ENCODE results near the gene GJC3.
"Not testable (repeated sequence)": the region's sequence is repeated elsewhere in the genome, so short reads cannot be mapped to it uniquely, and the experiment has no call there.

The GJC3 gene

GRCh38 chr7:99928188-99928587, 1.2 kb downstream of the GJC3 start:
- DNase-seq: no peak

GRCh38 chr7:99927536-99927935, 1.9 kb downstream of the GJC3 start:
- DNase-seq: no peak

- no peak for DNase-seq
These were observed 3.1 kb downstream of the GJC3 start for GRCh38 chr7:99926321-99926720.

- DNase-seq: no peak
These were observed 6.2 kb downstream of the GJC3 start for GRCh38 chr7:99923200-99923599.

- no peak for DNase-seq
These were observed 9.3 kb downstream of the GJC3 start for GRCh38 chr7:99920149-99920548.

GRCh38 chr7:99919814-99920112, 9.7 kb downstream of the GJC3 start:
- DNase-seq: no peak

- DNase-seq: peak; percentile 93
These were observed 10.2 kb downstream of the GJC3 start, which contains the start of gene TRIM4 for GRCh38 chr7:99918959-99919813. Gene TRIM4, minus strand, starts transcription at chr7:99919530. Its CDS starts 129 bp downstream, at chr7:99919401.

- no peak for DNase-seq
These were observed 18.4 kb downstream of the GJC3 start for GRCh38 chr7:99910976-99911375.

- DNase-seq: no peak
These were observed 27.8 kb downstream of the GJC3 start for GRCh38 chr7:99901581-99901980.

GRCh38 chr7:99899830-99900519, 29.4 kb downstream of the GJC3 start:
- no peak for DNase-seq

GRCh38 chr7:99898836-99899235, 30.6 kb downstream of the GJC3 start:
- DNase-seq: no peak

- DNase-seq: no peak
These were observed 31.4 kb downstream of the GJC3 start for GRCh38 chr7:99898023-99898357.

GRCh38 chr7:99897322-99898022, 31.9 kb downstream of the GJC3 start:
- DNase-seq: no peak

GRCh38 chr7:99894738-99895137, 34.7 kb downstream of the GJC3 start:
- no peak for DNase-seq

GRCh38 chr7:99893280-99893679, 36.1 kb downstream of the GJC3 start:
- DNase-seq: no peak

GRCh38 chr7:99890348-99890747, 39.1 kb downstream of the GJC3 start:
- DNase-seq: not testable (repeated sequence)

GRCh38 chr7:99888366-99888765, 41.1 kb downstream of the GJC3 start:
- DNase-seq: not testable (repeated sequence)

- no peak for DNase-seq
These were observed 48.0 kb downstream of the GJC3 start for GRCh38 chr7:99881370-99881769.

- DNase-seq: no peak
These were observed 52.5 kb downstream of the GJC3 start, which contains the start of gene OR2AE1 for GRCh38 chr7:99876933-99877332. Gene OR2AE1, minus strand, starts transcription at chr7:99877033. Its CDS starts 0 bp downstream, at chr7:99877033.

GRCh38 chr7:99876491-99876890, 52.9 kb downstream of the GJC3 start:
- DNase-seq: no peak

Data from activated CD8-positive, alpha-beta memory T cell treated with anti-CD3 and anti-CD28 coated beads, Interleukin-2, amount 50 U/mL, for 48 hours (primary cell).